ENCODE measurements around the gene NT5C3B.

NT5C3B gene

DNA sequence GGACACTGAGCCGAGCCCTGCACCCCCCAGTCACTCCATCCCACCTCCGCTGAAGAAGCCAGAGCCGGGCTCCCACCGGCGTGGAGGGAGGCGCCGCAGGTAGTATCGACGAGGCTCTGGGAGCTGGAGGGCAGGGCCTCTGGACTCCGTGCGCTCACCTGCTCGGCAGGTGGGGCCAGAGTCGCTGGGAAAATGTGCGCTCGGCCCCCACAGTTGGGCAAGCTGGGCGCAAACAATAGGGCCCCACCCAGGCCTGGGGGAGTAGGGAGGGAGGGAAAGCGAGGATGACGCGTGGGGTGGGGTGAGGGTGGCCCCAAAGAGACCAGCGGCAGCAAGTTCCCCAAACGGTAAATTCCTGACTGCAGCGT, 50.2 kb downstream of the NT5C3B start:
- no peak for DNase-seq

GRCh38 chr17:41785091-41785858, 50.8 kb downstream of the NT5C3B start:
- no peak for DNase-seq

GRCh38 chr17:41784207-41784744, 51.8 kb downstream of the NT5C3B start:
- DNase-seq: no peak

DNA sequence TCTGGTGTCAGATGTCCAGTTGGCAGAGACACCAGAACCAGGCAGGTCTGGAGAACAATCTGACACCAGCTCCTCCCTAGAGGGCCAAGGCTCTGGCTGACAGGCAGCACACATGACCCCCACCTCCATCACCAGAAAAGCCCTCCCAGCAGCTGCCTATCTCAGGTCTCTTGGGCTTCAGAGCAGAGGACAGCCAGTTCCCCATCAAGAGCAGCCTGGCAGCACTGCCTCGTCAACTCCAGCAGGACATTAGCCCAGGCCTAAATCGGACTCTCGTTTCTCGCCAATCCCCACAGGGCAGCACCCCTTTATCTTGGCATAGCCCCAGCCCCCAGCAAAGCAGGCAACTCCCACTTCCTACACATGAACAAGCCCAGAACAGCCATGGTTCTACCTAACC, 53.9 kb downstream of the NT5C3B start:
- DNase-seq: no peak

- no peak for DNase-seq
Measured at GRCh38 chr17:41781404-41782110, 54.5 kb downstream of the NT5C3B start.

DNA sequence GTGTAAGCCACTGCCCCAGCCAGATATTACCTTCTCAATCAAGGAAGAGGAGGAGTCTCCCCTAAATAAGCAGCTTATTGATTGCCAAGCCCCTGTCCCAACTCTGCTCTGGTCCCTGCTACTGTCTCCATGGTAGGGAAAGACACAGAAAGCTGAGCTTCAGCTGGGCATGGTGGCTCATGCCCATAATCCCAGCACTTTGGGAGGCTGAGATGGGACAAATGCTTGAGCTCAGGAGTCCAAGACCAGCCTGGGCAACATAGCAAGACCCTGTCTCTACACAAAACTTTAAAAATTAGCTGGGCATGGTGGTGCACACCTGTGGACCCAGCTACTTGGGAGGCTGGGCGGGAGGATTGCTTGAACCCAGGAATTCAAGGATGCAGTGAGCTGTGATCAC, 56.1 kb downstream of the NT5C3B start:
- no peak for DNase-seq

- DNase-seq: peak in 27 of 56 donors; percentile 11 to 58 (median 33)
Measured at GRCh38 chr17:41777574-41778188, 58.4 kb downstream of the NT5C3B start.

- peak in 6 of 56 donors; percentile 20 to 58 (median 44) for DNase-seq
Measured at GRCh38 chr17:41777157-41777573, 58.9 kb downstream of the NT5C3B start.

- peak in 12 of 56 donors; percentile 18 to 44 (median 22) for DNase-seq
Measured at GRCh38 chr17:41776262-41776900, 59.7 kb downstream of the NT5C3B start.

DNA sequence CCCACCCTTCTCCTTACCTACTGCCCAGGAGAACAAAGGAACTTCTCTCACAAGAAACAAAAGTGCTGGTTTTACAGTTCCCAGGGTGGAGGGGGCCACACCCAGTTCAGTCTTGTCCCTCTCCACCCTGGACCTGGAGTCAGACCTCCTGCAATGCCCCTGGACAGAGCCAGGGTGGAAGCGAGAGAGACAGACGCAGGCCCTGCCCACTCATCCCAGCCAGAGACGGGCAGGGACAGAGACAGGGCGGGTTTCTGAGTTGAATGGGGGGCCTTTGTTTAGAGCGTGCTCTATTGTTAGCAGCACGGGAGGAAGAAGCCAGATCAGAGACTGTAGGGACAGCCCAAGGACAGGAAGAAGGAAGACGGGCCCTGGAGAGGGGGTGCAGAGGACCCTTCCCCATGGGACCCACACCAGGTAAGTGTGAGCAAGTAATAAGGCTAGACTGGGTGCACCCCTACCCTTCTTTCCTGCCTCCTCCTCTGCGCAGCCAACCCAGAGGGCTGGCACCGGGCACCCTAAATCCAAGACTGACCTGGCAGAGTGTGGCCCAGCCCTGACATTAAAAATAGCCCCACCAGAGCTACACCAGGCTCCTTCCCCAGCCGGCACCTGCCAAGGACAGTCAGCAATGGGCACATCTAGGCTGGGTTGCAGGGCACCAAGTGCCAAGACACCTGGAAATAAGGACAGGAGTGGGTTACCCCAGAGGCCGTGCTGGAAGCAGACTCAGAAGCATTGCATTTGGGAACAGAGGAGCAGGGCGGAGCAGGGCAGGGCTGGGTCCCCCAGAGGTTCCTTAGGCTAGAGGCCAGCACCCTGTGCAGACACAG, 60.4 kb downstream of the NT5C3B start:
- peak in 48 of 56 donors; percentile 12 to 83 (median 47) for DNase-seq

Data from amygdala (tissue), 56 donors.